Upper lobe of right lung (tissue), 1 donor: ENCODE results near the gene FMN1. TPM values are rescaled to one million over a fixed set of nuclear protein-coding genes. Genes with fewer than 3 reads are reported as not detected.

ENCODE experiments used
- ATAC-seq: fragments of 200-7000 bp; cut with Tn5 transposase; one replicate; pipeline ENCODE4 v1.9.1; 2020; ENCODE audit warnings: mild to moderate bottlenecking, moderate library complexity
- DNase-seq: peaks from one replicate; pipeline ENCODE4 v3.0.0-alpha.2; 2020
- H3K27ac ChIP-seq: fragments of 200-600 bp; one replicate; pipeline ENCODE4 v1.8.0; 2022
- H3K27me3 ChIP-seq: fragments of 200-600 bp; one replicate; pipeline ENCODE4 v1.8.0; 2022; ENCODE audit warnings: mild to moderate bottlenecking
- H3K36me3 ChIP-seq: fragments of 200-600 bp; one replicate; pipeline ENCODE4 v1.8.0; 2022
- H3K4me1 ChIP-seq: fragments of 200-600 bp; one replicate; pipeline ENCODE4 v1.8.0; 2022
- H3K4me3 ChIP-seq: fragments of 200-600 bp; one replicate; pipeline ENCODE4 v1.8.0; 2022; ENCODE audit warnings: mild to moderate bottlenecking
- H3K9me3 ChIP-seq: fragments of 200-600 bp; one replicate; pipeline ENCODE4 v1.8.0; 2022
- intact Hi-C: fragments of 100-400 bp; cut with DNase I; formaldehyde crosslinking; loops from one replicate; pipeline ENCODE4 v1.11.0; 2022
- total RNA-seq: library from RNA; stranded (reverse); fragmentation: NEBNext Ultra II Directional; extraction: Animal tissue kit (Norgen Biotek cat#: 25700); gene quantifications from one replicate; pipeline ENCODE4 v1.2.1, GENCODE V29; 2021
- TF ChIP-seq, protein P1 (sequence below): fragments of 200-600 bp; IDR thresholded peaks from one replicate; pipeline ENCODE4 v1.8.0; 2022; ENCODE audit warnings: antibody characterized with exemption
- donor health status: DM: no; HTN: yes; CAD: no; lungs with severe emphysema.

The FMN1 gene
- total RNA-seq, 1 donor from 2014 or later = 33.5 TPM

DNA sequence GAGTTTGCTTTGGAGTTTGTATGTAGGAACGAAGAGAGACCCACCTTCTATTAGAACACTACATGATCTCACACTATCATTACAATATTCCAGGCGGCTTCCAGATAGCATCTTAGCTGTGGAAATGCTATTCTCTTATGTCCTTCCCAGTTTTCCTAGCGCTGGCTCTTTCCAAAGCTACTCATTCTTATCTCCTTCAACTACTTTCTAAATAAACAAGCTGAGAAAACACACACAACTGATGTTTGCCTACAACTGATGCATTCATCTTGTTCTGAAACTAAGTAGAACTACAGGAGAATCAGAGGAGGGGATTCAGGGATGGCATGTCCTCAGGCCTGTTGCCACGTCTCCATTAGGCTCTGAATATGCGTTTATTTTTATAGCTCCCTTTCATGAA is 367.8 kb downstream of the FMN1 start:
- H3K4me1 ChIP-seq = no peaks in the 10 kb centered on the region
- intact Hi-C loops = no loop called here
- no peak for DNase-seq
- no peaks in the 10 kb centered on the region for H3K9me3 ChIP-seq
- no peak overlapping the region for H3K4me3 ChIP-seq
- H3K27ac ChIP-seq = no peak overlapping the region
- H3K36me3 ChIP-seq = no peaks in the 10 kb centered on the region
- no peak for ATAC-seq
- H3K27me3 ChIP-seq = no peaks in the 10 kb centered on the region
- TF ChIP-seq, protein P1, sequence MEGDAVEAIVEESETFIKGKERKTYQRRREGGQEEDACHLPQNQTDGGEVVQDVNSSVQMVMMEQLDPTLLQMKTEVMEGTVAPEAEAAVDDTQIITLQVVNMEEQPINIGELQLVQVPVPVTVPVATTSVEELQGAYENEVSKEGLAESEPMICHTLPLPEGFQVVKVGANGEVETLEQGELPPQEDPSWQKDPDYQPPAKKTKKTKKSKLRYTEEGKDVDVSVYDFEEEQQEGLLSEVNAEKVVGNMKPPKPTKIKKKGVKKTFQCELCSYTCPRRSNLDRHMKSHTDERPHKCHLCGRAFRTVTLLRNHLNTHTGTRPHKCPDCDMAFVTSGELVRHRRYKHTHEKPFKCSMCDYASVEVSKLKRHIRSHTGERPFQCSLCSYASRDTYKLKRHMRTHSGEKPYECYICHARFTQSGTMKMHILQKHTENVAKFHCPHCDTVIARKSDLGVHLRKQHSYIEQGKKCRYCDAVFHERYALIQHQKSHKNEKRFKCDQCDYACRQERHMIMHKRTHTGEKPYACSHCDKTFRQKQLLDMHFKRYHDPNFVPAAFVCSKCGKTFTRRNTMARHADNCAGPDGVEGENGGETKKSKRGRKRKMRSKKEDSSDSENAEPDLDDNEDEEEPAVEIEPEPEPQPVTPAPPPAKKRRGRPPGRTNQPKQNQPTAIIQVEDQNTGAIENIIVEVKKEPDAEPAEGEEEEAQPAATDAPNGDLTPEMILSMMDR = no peak

DNA sequence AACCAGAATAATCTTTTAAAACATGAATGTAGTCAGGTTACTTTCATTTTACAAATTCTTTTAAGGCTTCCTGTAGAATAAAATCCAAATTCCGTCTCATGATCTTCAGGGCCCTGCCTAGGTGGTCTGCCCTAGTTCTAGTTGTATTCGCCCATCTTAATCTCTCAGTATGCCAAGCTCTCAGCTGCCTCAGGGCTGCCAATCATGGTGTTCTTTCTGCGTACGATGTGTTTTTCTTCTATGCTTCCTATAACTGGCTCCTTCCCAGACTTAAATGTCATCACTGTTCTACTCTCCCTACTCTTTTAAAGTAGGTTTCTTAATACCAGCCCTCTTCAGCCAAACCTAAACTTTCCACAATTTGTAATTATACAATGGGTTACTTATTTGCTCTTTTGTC is 369.3 kb downstream of the FMN1 start:
- Histone ChIP-seq H3K27ac (no peak overlapping the region), H3K4me3 (no peak overlapping the region), H3K4me1 (no peaks in the 10 kb centered on the region), H3K27me3 (no peaks in the 10 kb centered on the region), H3K36me3 (no peaks in the 10 kb centered on the region), H3K9me3 (no peaks in the 10 kb centered on the region)
- intact Hi-C loops = no loop called here
- ATAC-seq = no peak
- no peak for DNase-seq
- TF ChIP-seq, protein P1 = no peak

- DNase-seq (no peak), ATAC-seq (no peak)
- Histone ChIP-seq H3K9me3 (no peaks in the 10 kb centered on the region), H3K4me1 (no peaks in the 10 kb centered on the region), H3K27me3 (no peaks in the 10 kb centered on the region), H3K36me3 (no peaks in the 10 kb centered on the region), H3K4me3 (no peak overlapping the region), H3K27ac (no peak overlapping the region)
- intact Hi-C loops = no loop called here
- TF ChIP-seq, protein P1 = no peak
Measured at GRCh38 chr15:32824777-32825176, 369.7 kb downstream of the FMN1 start.

DNA sequence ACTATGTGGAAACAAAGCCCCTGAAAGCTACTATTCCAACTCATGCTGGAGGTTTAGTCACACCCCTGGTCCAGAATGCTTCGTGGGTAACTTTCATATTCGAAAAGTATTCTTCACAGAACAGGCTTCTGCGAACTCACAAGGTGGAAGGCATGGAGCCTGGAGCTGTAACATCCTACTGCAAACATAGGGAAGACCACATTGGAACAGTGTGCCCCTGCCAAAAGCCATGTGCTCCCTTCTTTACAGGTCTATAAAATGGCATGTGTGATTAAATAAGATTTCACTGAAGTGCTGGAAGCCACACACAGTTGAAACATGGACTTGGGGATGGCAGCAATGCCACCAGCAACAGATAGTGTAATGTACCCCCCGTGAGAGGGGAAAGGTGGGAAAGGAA is 370.8 kb downstream of the FMN1 start:
- Histone ChIP-seq H3K27me3 (no peaks in the 10 kb centered on the region), H3K27ac (no peak overlapping the region), H3K4me3 (no peak overlapping the region), H3K36me3 (no peaks in the 10 kb centered on the region), H3K9me3 (no peaks in the 10 kb centered on the region), H3K4me1 (no peaks in the 10 kb centered on the region)
- TF ChIP-seq, protein P1 = no peak
- DNase-seq = no peak
- ATAC-seq = no peak
- intact Hi-C loops = no loop called here

- Histone ChIP-seq H3K9me3 (no peaks in the 10 kb centered on the region), H3K36me3 (no peaks in the 10 kb centered on the region), H3K4me1 (no peaks in the 10 kb centered on the region), H3K27ac (no peak overlapping the region), H3K4me3 (no peak overlapping the region), H3K27me3 (no peaks in the 10 kb centered on the region)
- DNase-seq (no peak), ATAC-seq (no peak)
- intact Hi-C loops = no loop called here
- TF ChIP-seq, protein P1 = no peak
Measured at GRCh38 chr15:32822739-32823138, 371.8 kb downstream of the FMN1 start.

- Histone ChIP-seq H3K9me3 (no peaks in the 10 kb centered on the region), H3K36me3 (no peaks in the 10 kb centered on the region), H3K27ac (no peak overlapping the region), H3K4me3 (no peak overlapping the region), H3K4me1 (no peaks in the 10 kb centered on the region), H3K27me3 (no peaks in the 10 kb centered on the region)
- TF ChIP-seq, protein P1 = no peak
- DNase-seq (no peak), ATAC-seq (no peak)
- intact Hi-C loops = no loop called here
Measured at GRCh38 chr15:32819448-32819847, 375.1 kb downstream of the FMN1 start.
